BE2C (cell line): Measurements from ENCODE around the gene PPM1N.

Source experiments
- DNase-seq: peaks from one replicate; pipeline ENCODE4 v3.0.0-alpha.2; 2020
- H3K27me3 ChIP-seq: fragments of 250-450 bp; sonication (Bioruptor Pico); 2 replicates; pipeline ENCODE4 v1.5.1; 2020; ENCODE audit warnings: mild to moderate bottlenecking
- H3K36me3 ChIP-seq: fragments of 250-450 bp; sonication (Bioruptor Pico); 2 replicates; pipeline ENCODE4 v1.5.1; 2020; ENCODE audit warnings: mild to moderate bottlenecking
- H3K4me1 ChIP-seq: fragments of 250-450 bp; sonication (Bioruptor Pico); 2 replicates; pipeline ENCODE4 v1.5.1; 2020
- H3K4me3 ChIP-seq: 2 replicates; pipeline ENCODE4 v1.5.1; 2011; ENCODE audit warnings: low read depth, low read length
- H3K9me3 ChIP-seq: fragments of 250-450 bp; sonication (Bioruptor Pico); 2 replicates; pipeline ENCODE4 v1.5.1; 2020
- CTCF ChIP-seq: IDR thresholded peaks from 2 replicates; pipeline ENCODE4 v1.5.1; 2012; ENCODE audit warnings: mild to moderate bottlenecking, low read depth, low read length

The PPM1N gene

GRCh38 chr19:45464274-45464673 lies 34.0 kb upstream of the PPM1N start:
- no peak for TF ChIP-seq CTCF
- no peak for DNase-seq
- Histone ChIP-seq H3K27me3 (no peaks in the 10 kb centered on the region; the same call in 1 of the 2 replicates), H3K36me3 (no peaks in the 10 kb centered on the region), H3K4me1 (no peaks in the 10 kb centered on the region; the same call in 1 of the 2 replicates), H3K4me3 (no peak overlapping the region), H3K9me3 (no peaks in the 10 kb centered on the region)

- no peak for TF ChIP-seq CTCF
- Histone ChIP-seq H3K4me3 (no peak overlapping the region), H3K4me1 (no peaks in the 10 kb centered on the region; the same call in 1 of the 2 replicates), H3K36me3 (no peaks in the 10 kb centered on the region), H3K9me3 (no peaks in the 10 kb centered on the region), H3K27me3 (no peaks in the 10 kb centered on the region)
- no peak for DNase-seq
Measured at GRCh38 chr19:45464852-45465441, 33.3 kb upstream of the PPM1N start.

GRCh38 chr19:45467115-45467455 lies 31.2 kb upstream of the PPM1N start:
- DNase-seq, result no peak
- peak overlapping the region; percentile 70 for H3K4me3 ChIP-seq
- no peak; the same call in 1 of the 2 replicates for TF ChIP-seq CTCF
- H3K4me1 ChIP-seq, result no peaks in the 10 kb centered on the region; the same call in 1 of the 2 replicates
- peaks cover 1% of the 10 kb centered on the region; the same call in 1 of the 2 replicates for H3K27me3 ChIP-seq
- no peaks in the 10 kb centered on the region for H3K9me3 ChIP-seq
- H3K36me3 ChIP-seq, result no peaks in the 10 kb centered on the region

- peak; percentile 95 for DNase-seq
- peaks cover 7% of the 10 kb centered on the region; the same call in 1 of the 2 replicates for H3K27me3 ChIP-seq
- H3K9me3 ChIP-seq, result no peaks in the 10 kb centered on the region
- TF ChIP-seq CTCF, result peak; percentile 30; the same call in 1 of the 2 replicates
- peak within 1 kb of the TSS; percentile 70 for H3K4me3 ChIP-seq
- H3K4me1 ChIP-seq, result no peaks in the 10 kb centered on the region; the same call in 1 of the 2 replicates
- H3K36me3 ChIP-seq, result no peaks in the 10 kb centered on the region
Measured at GRCh38 chr19:45467456-45468158, 30.6 kb upstream of the PPM1N start, which contains the start of gene FOSB. Gene FOSB (plus strand): TSS chr19:45467996. CDS start chr19:45468587, 591 bp downstream.

GRCh38 chr19:45468159-45468651 lies 30.0 kb upstream of the PPM1N start:
- no peak for DNase-seq
- no peaks in the 10 kb centered on the region; the same call in 1 of the 2 replicates for H3K4me1 ChIP-seq
- H3K27me3 ChIP-seq, result peaks cover 10% of the 10 kb centered on the region; the same call in 1 of the 2 replicates
- no peak for TF ChIP-seq CTCF
- peak overlapping the region; percentile 70 for H3K4me3 ChIP-seq
- H3K9me3 ChIP-seq, result no peaks in the 10 kb centered on the region
- no peaks in the 10 kb centered on the region for H3K36me3 ChIP-seq

GRCh38 chr19:45468803-45469131 lies 29.5 kb upstream of the PPM1N start:
- peak overlapping the region; percentile 70 for H3K4me3 ChIP-seq
- TF ChIP-seq CTCF, result no peak
- peaks cover 12% of the 10 kb centered on the region for H3K27me3 ChIP-seq
- DNase-seq, result peak; percentile 34
- no peaks in the 10 kb centered on the region for H3K36me3 ChIP-seq
- H3K9me3 ChIP-seq, result no peaks in the 10 kb centered on the region
- no peaks in the 10 kb centered on the region; the same call in 1 of the 2 replicates for H3K4me1 ChIP-seq
